IMR-90 (cell line): ENCODE data around the gene ELMOD3. TPM values are rescaled to one million over a fixed set of nuclear protein-coding genes. Genes with fewer than 3 reads are reported as not detected.

Experiments
- ATAC-seq: fragments of 200-7000 bp; cut with Tn5 transposase; 2 replicates; pipeline ENCODE4 v1.9.1; 2020; ENCODE audit warnings: low read depth, mild to moderate bottlenecking, moderate library complexity
- BruUV-seq: library from RNA; stranded (reverse); fragments of 400-500 nt; replicated peaks from 2 replicates; lab custom pipeline; 2021; lab: Mats Ljungman, UMichigan
- CTCF ChIA-PET: fragments of 300-600 bp; formaldehyde crosslinking; extraction: SDS; loops from one replicate; lab custom pipeline; 2021; ENCODE audit warnings: antibody characterized with exemption; lab: Yijun Ruan, JAX
- POLR2A ChIA-PET: fragments of 300-600 bp; sonication (Branson Sonifier 250); formaldehyde crosslinking; loops from one replicate; lab custom pipeline; 2022; ENCODE audit warnings: antibody characterized with exemption; ENCODE audit not compliant: unreplicated experiment; lab: Charles Lee
- DNase-seq: peaks from one replicate; pipeline ENCODE4 v3.0.0; 2013
- H2AFZ ChIP-seq: replicated peaks from 2 replicates; pipeline ENCODE3; 2013; ENCODE audit warnings: low read length, mild to moderate bottlenecking; ENCODE audit not compliant: poor library complexity
- H2AK5ac ChIP-seq: 2 replicates; pipeline ENCODE4 v1.6.1; 2013; ENCODE audit warnings: low read depth, low read length, inconsistent platforms
- H2AK9ac ChIP-seq: replicated peaks from 2 replicates; pipeline ENCODE3; 2013; ENCODE audit warnings: mild to moderate bottlenecking, low read depth, low read length, moderate library complexity; ENCODE audit not compliant: poor library complexity
- H2BK120ac ChIP-seq: 2 replicates; pipeline ENCODE4 v1.6.1; 2013; ENCODE audit warnings: low read depth, low read length, inconsistent platforms
- H2BK15ac ChIP-seq: 3 replicates; pipeline ENCODE4 v1.6.1; 2013; ENCODE audit warnings: low read depth, low read length, inconsistent platforms
- H2BK20ac ChIP-seq: 2 replicates; pipeline ENCODE4 v1.6.1; 2013; ENCODE audit warnings: low read depth, mild to moderate bottlenecking, inconsistent platforms, low read length, moderate library complexity
- H2BK5ac ChIP-seq: 2 replicates; pipeline ENCODE4 v1.6.1; 2013; ENCODE audit warnings: mild to moderate bottlenecking, low read depth, low read length, inconsistent platforms; ENCODE audit not compliant: poor library complexity, severe bottlenecking
- H3K14ac ChIP-seq: replicated peaks from 2 replicates; pipeline ENCODE4 v1.6.1; 2013; ENCODE audit warnings: low read depth, low read length, inconsistent platforms
- H3K18ac ChIP-seq: 2 replicates; pipeline ENCODE4 v1.6.1; 2013; ENCODE audit warnings: low read depth, low read length, control low read depth
- H3K23ac ChIP-seq: 2 replicates; pipeline ENCODE4 v1.6.1; 2013; ENCODE audit warnings: low read depth, low read length, inconsistent platforms
- H3K27ac ChIP-seq: 2 replicates; pipeline ENCODE4 v1.5.1; 2013; ENCODE audit warnings: mild to moderate bottlenecking, control low read depth, low read length; ENCODE audit not compliant: insufficient read depth
- H3K27me3 ChIP-seq: 2 replicates; pipeline ENCODE4 v1.6.1; 2013; ENCODE audit warnings: low read length; ENCODE audit not compliant: control insufficient read depth, insufficient read depth
- H3K36me3 ChIP-seq: 2 replicates; pipeline ENCODE4 v1.6.1; 2013; ENCODE audit warnings: low read length, mixed read lengths; ENCODE audit not compliant: control insufficient read depth, insufficient read depth
- H3K4ac ChIP-seq: 2 replicates; pipeline ENCODE4 v1.6.1; 2013; ENCODE audit warnings: low read depth, low read length, inconsistent platforms
- H3K4me1 ChIP-seq: 2 replicates; pipeline ENCODE4 v1.6.1; 2013; ENCODE audit warnings: low read length, mixed read lengths; ENCODE audit not compliant: control insufficient read depth, insufficient read depth
- H3K4me2 ChIP-seq: 2 replicates; pipeline ENCODE4 v1.6.1; 2013; ENCODE audit warnings: low read depth, mild to moderate bottlenecking, control low read depth, low read length, moderate library complexity
- H3K4me3 ChIP-seq: 2 replicates; pipeline ENCODE4 v1.5.1; 2013; ENCODE audit warnings: low read depth, mild to moderate bottlenecking, control low read depth, low read length, moderate library complexity; ENCODE audit not compliant: insufficient read depth
- H3K56ac ChIP-seq: 2 replicates; pipeline ENCODE4 v1.6.1; 2013; ENCODE audit warnings: low read length, inconsistent platforms; ENCODE audit not compliant: insufficient read depth; ENCODE audit errors: extremely low read depth
- H3K79me1 ChIP-seq, 2 experiments: 2 replicates each; pipeline ENCODE4 v1.6.1; 2013; ENCODE audit warnings: low read length in 2 of 2, inconsistent platforms in 1 of 2, low read depth in 1 of 2
- H3K9ac ChIP-seq: 2 replicates; pipeline ENCODE4 v1.6.1; 2013; ENCODE audit warnings: low read depth, low read length, control low read depth
- H3K9me1 ChIP-seq: 2 replicates; pipeline ENCODE4 v1.6.1; 2013; ENCODE audit warnings: low read length, inconsistent platforms; ENCODE audit not compliant: insufficient read depth
- H3K9me3 ChIP-seq: 2 replicates; pipeline ENCODE4 v1.6.1; 2013; ENCODE audit warnings: low read length; ENCODE audit not compliant: control insufficient read depth, insufficient read depth
- H4K20me1 ChIP-seq: 2 replicates; pipeline ENCODE4 v1.6.1; 2013; ENCODE audit warnings: low read length, inconsistent platforms; ENCODE audit not compliant: insufficient read depth
- H4K5ac ChIP-seq: 2 replicates; pipeline ENCODE4 v1.6.1; 2013; ENCODE audit warnings: mild to moderate bottlenecking, low read depth, low read length, control low read depth
- H4K8ac ChIP-seq, 2 experiments: 2 replicates each; pipeline ENCODE4 v1.6.1; 2013; ENCODE audit warnings: low read depth in 2 of 2, low read length in 2 of 2, control low read depth in 1 of 2, inconsistent platforms in 1 of 2
- H4K91ac ChIP-seq: 2 replicates; pipeline ENCODE4 v1.6.1; 2013; ENCODE audit warnings: low read depth, low read length, inconsistent platforms; ENCODE audit not compliant: insufficient read depth
- CEBPB ChIP-seq: IDR thresholded peaks from 2 replicates; pipeline ENCODE4 v1.6.1; 2012; ENCODE audit warnings: low read depth, low read length, improper control_type of control experiment
- FOS ChIP-seq: fragments of 150-350 bp; IDR thresholded peaks from 2 replicates; pipeline ENCODE4 v1.6.1; 2016; ENCODE audit warnings: low read depth, low read length
- MXI1 ChIP-seq: IDR thresholded peaks from 2 replicates; pipeline ENCODE4 v1.6.1; 2012; ENCODE audit warnings: low read depth, mild to moderate bottlenecking, low read length, moderate library complexity, borderline replicate concordance
- WGBS, 2 experiments: methylation state at CpG; one replicate each; pipeline versions ENCODE4 v1.1.5 to v1.1.7; 2013; ENCODE audit warnings: missing lambda C conversion rate in 2 of 2; ENCODE audit not compliant: insufficient read length in 1 of 2; ENCODE audit errors: extremely low coverage in 2 of 2; 5-methylcytosine and 5-hydroxymethylcytosine counted together
- dilution Hi-C: fragments of 300-500 bp; cut with HindIII; formaldehyde crosslinking; loops from one replicate; pipeline ENCODE4 v1.14.3; 2018; ENCODE audit warnings: low sequenced_read_pairs; ENCODE audit not compliant: unreplicated experiment
- in situ Hi-C: fragments of 300-500 bp; cut with MboI; formaldehyde crosslinking; loops from 3 replicates; pipeline ENCODE4 v1.14.3; 2019; ENCODE audit warnings: low sequenced_read_pairs, inconsistent platforms, mixed read lengths
- intact Hi-C: fragments of 100-400 bp; cut with micrococcal nuclease; formaldehyde crosslinking; loops from 2 replicates; pipeline ENCODE4 v1.10.0; 2022
- polyA plus RNA-seq, 3 experiments: library from polyadenylated mRNA; depleted of rRNA; stranded (reverse); fragments of >200 nt; gene quantifications; 2 replicates each; pipeline ENCODE4 v1.2.3, GENCODE V29; 2012; ENCODE audit warnings: low replicate concordance in 1 of 3
- total RNA-seq: library from RNA; depleted of rRNA; stranded (reverse); fragments of >200 nt; gene quantifications from 2 replicates; pipeline ENCODE4 v1.2.3, GENCODE V29; 2012

Gene ELMOD3
- total and polyA plus RNA-seq, 2 of the 4 experiments (the other 2 are of a cell fraction): 13.1 to 20.7 TPM

DNA sequence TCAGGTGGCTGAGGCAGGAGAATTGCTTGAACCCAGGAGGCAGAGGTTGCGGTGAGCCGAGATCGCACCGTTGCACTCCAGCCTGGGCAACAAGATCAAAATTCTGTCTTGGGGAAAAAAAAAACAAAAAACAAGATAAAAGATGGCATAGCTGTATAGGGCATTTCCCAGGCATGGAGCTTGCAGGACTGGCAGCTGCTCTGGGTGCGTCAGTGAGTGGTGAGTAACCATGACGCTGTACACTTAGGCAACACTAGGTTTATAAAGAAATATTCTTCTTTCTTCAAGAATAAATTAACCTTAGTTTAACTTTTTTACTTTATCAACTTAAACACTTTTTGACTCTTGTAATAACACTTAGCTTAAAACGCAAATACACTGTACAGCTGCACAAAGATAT is 42.2 kb upstream of the ELMOD3 start:
- Histone ChIP-seq H3K4me1 (peaks cover 25% of the 10 kb centered on the region), H2AK9ac (no peak overlapping the region), H3K9ac (no peak overlapping the region), H2BK5ac (peak overlapping the region; percentile 82), H3K9me3 (no peaks in the 10 kb centered on the region), H3K14ac (no peak overlapping the region), H3K27ac (no peak overlapping the region), H3K9me1 (peaks cover 31% of the 10 kb centered on the region), H3K18ac (no peak overlapping the region), H4K91ac (no peak overlapping the region), H2BK20ac (no peak overlapping the region), H2AK5ac (no peak overlapping the region), H3K27me3 (no peaks in the 10 kb centered on the region), H3K23ac (no peak overlapping the region), H3K56ac (no peak overlapping the region), H4K5ac (no peak overlapping the region), H3K36me3 (peaks cover 33% of the 10 kb centered on the region), H2BK15ac (no peak overlapping the region), H3K4me2 (no peak overlapping the region), H3K4me3 (no peak overlapping the region), H4K8ac (no peak overlapping the region), H4K20me1 (peaks cover 21% of the 10 kb centered on the region; the same call in 1 of the 2 replicates), H3K79me1 (peaks cover 13 to 59% of the 10 kb centered on the region in 2 experiments; a peak in 3 of 4 replicates), H3K4ac (no peak overlapping the region), H2AFZ (no peak overlapping the region), H2BK120ac (no peak overlapping the region)
- intact Hi-C loops: no loop called here
- DNase-seq: peak; percentile 93
- ChIA-PET POLR2A (interaction anchor here (0.6 kb wide), 2 partner anchors 26 to 240 kb away, joined by 3 to 4 read pairs; no protein-coding TSS in a partner anchor), CTCF (interaction anchor here (0.6 to 0.9 kb wide), 2 partner anchors 12 to 90 kb away, joined by 3 to 5 read pairs; no protein-coding TSS in a partner anchor)
- dilution Hi-C loops: no loop called here
- WGBS, 2 experiments: 87% methylated on average over 4 of the region's 7 CpGs; no CpG with 5 or more reads in 1 of the 2 experiments
- BruUV-seq: no TSS peak
- TF ChIP-seq CEBPB (peak; percentile 92), FOS (peak; percentile 71), MXI1 (no peak)
- ATAC-seq: peak; percentile 52
- in situ Hi-C loops: no loop called here
